Upper lobe of left lung (tissue), 6 donors: ENCODE measurements around the gene PHF21A. TPM values are rescaled to one million over a fixed set of nuclear protein-coding genes. Genes with fewer than 3 reads are reported as not detected.

Source experiments
- ATAC-seq, 2 donors: fragments of 200-7000 bp; cut with Tn5 transposase; one replicate each; pipeline ENCODE4 v1.9.1; 2022; ENCODE audit warnings: mild to moderate bottlenecking in 2 of 2, moderate library complexity in 2 of 2; ENCODE audit not compliant: low FRiP score in 2 of 2
- DNase-seq, 2 donors: peaks; one replicate each; pipeline ENCODE4 v3.0.0-alpha.2; 2019 to 2020
- H3K27ac ChIP-seq, 4 donors: fragments of 200-600 bp; sonication (generic); one replicate each; pipeline ENCODE4 v1.5.1; 2016 to 2019
- H3K27me3 ChIP-seq, 4 donors: fragments of 200-600 bp; sonication (generic); one replicate each; pipeline ENCODE4 v1.5.1; 2017 to 2019
- H3K36me3 ChIP-seq, 4 donors: fragments of 200-600 bp; sonication (generic); one replicate each; pipeline ENCODE4 v1.5.1; 2016 to 2019
- H3K4me1 ChIP-seq, 4 donors: fragments of 200-600 bp; sonication (generic); one replicate each; pipeline ENCODE4 v1.5.1; 2018 to 2019
- H3K4me3 ChIP-seq, 4 donors: fragments of 200-600 bp; sonication (generic); one replicate each; pipeline ENCODE4 v1.5.1; 2017 to 2019; ENCODE audit warnings: mild to moderate bottlenecking in 2 of 4, moderate library complexity in 1 of 4
- H3K9me3 ChIP-seq, 4 donors: fragments of 200-600 bp; sonication (generic); one replicate each; pipeline ENCODE4 v1.5.1; 2018 to 2019
- CTCF ChIP-seq, 6 experiments: fragments of 450-650 bp in 4 of 6; fragments of 200-600 bp in 2 of 6; sonication (generic) in 2 of 6; IDR thresholded peaks; one replicate each; pipeline ENCODE4 v1.5.1; 2016 to 2019; ENCODE audit warnings: antibody characterized with exemption in 6 of 6
- EP300 ChIP-seq, 4 donors: sonication (generic); formaldehyde crosslinking; IDR thresholded peaks; one replicate each; pipeline ENCODE4 v1.5.1; 2017; ENCODE audit warnings: antibody characterized with exemption in 4 of 4, control low read depth in 2 of 4
- POLR2A ChIP-seq, 4 donors: fragments of 450-650 bp; IDR thresholded peaks; one replicate each; pipeline ENCODE4 v1.5.1; 2016 to 2017; ENCODE audit warnings: antibody characterized with exemption in 4 of 4, mild to moderate bottlenecking in 2 of 4
- POLR2AphosphoS5 ChIP-seq, 2 donors: sonication (generic); formaldehyde crosslinking; IDR thresholded peaks; one replicate each; pipeline ENCODE4 v1.5.1; 2017; ENCODE audit warnings: antibody characterized with exemption in 2 of 2
- WGBS, 2 donors: methylation state at CpG; one replicate each; pipeline ENCODE4 v1.1.5; 2017 to 2018; 5-methylcytosine and 5-hydroxymethylcytosine counted together
- total RNA-seq, 6 donors: library from RNA; depleted of rRNA in 4 of 6; stranded (reverse); fragments of >200 nt in 4 of 6; gene quantifications; one replicate each; pipeline versions ENCODE4 v1.1.0 to v1.2.1, GENCODE V29; 2016 to 2021
- donor health status: DM: no; HTN: no; CAD: no; lungs with moderate emphysema.
- donor health status: DM: no; HTN: yes; CAD: no; lungs with severe emphysema.

PHF21A gene
- total RNA-seq, 6 donors from 2014 or later = 21.1 to 99.5 (median 52.2) TPM

GRCh38 chr11:46106530-46107407 is 14.5 kb downstream of the PHF21A start:
- H3K27ac ChIP-seq = no peak overlapping the region
- no peaks in the 10 kb centered on the region for H3K27me3 ChIP-seq
- no peak for TF ChIP-seq POLR2A (IDR thresholded peaks at IDR 0.05)
- no peak for TF ChIP-seq POLR2AphosphoS5 (IDR thresholded peaks at IDR 0.05)
- no peak for TF ChIP-seq EP300 (IDR thresholded peaks at IDR 0.05)
- TF ChIP-seq CTCF (IDR thresholded peaks at IDR 0.05) = no peak
- ATAC-seq = no peak
- 39 to 44% methylated on average over 5 of the region's 5 CpGs for WGBS, 2 donors
- H3K36me3 ChIP-seq = no peaks in the 10 kb centered on the region
- peaks cover 13 to 33% (median 18%) of the 10 kb centered on the region in 4 donors for H3K4me1 ChIP-seq
- no peak for DNase-seq
- H3K9me3 ChIP-seq = no peaks in the 10 kb centered on the region
- no peak overlapping the region for H3K4me3 ChIP-seq

- no peaks in the 10 kb centered on the region for H3K36me3 ChIP-seq
- H3K9me3 ChIP-seq = no peaks in the 10 kb centered on the region
- H3K27me3 ChIP-seq = no peaks in the 10 kb centered on the region
- ATAC-seq (no peak), DNase-seq (no peak)
- no peak overlapping the region for H3K4me3 ChIP-seq
- no peak for TF ChIP-seq POLR2A (IDR thresholded peaks at IDR 0.05)
- 76 to 78% methylated on average over 2 of the region's 2 CpGs for WGBS, 2 donors
- H3K4me1 ChIP-seq = peaks cover 15 to 42% (median 23%) of the 10 kb centered on the region in 4 donors
- H3K27ac ChIP-seq = no peak overlapping the region
These were observed 15.3 kb downstream of the PHF21A start for GRCh38 chr11:46105926-46106325.

- Histone ChIP-seq H3K27me3 (no peaks in the 10 kb centered on the region), H3K36me3 (no peaks in the 10 kb centered on the region), H3K27ac (no peak overlapping the region), H3K4me1 (peaks cover 23 to 49% (median 30%) of the 10 kb centered on the region in 4 donors), H3K9me3 (no peaks in the 10 kb centered on the region), H3K4me3 (no peak overlapping the region)
- DNase-seq (no peak), ATAC-seq (no peak)
- TF ChIP-seq POLR2AphosphoS5 (IDR thresholded peaks at IDR 0.05) (no peak), POLR2A (IDR thresholded peaks at IDR 0.05) (no peak), CTCF (IDR thresholded peaks at IDR 0.05) (no peak), EP300 (IDR thresholded peaks at IDR 0.05) (no peak)
- 55 to 59% methylated on average over 6 of the region's 6 CpGs for WGBS, 2 donors
These were observed 16.1 kb downstream of the PHF21A start for GRCh38 chr11:46105134-46105628.

GRCh38 chr11:46102843-46103242 is 18.4 kb downstream of the PHF21A start:
- Histone ChIP-seq H3K9me3 (no peaks in the 10 kb centered on the region), H3K4me1 (peaks cover 34 to 68% (median 41%) of the 10 kb centered on the region in 4 donors), H3K27ac (no peak overlapping the region), H3K4me3 (no peak overlapping the region), H3K36me3 (no peaks in the 10 kb centered on the region), H3K27me3 (no peaks in the 10 kb centered on the region)
- TF ChIP-seq CTCF (IDR thresholded peaks at IDR 0.05) (no peak), POLR2AphosphoS5 (IDR thresholded peaks at IDR 0.05) (no peak), POLR2A (IDR thresholded peaks at IDR 0.05) (no peak), EP300 (IDR thresholded peaks at IDR 0.05) (no peak)
- DNase-seq (no peak), ATAC-seq (no peak)
- WGBS, 2 donors = 88 to 91% methylated on average over 6 of the region's 6 CpGs

- no peak for ATAC-seq
- H3K4me1 ChIP-seq = peaks cover 27 to 51% (median 32%) of the 10 kb centered on the region in 4 donors
These were observed 20.6 kb downstream of the PHF21A start for GRCh38 chr11:46100670-46101069.

More at GRCh38 chr11:46100670-46101069, 20.6 kb downstream of the PHF21A start:
- 67 to 76% methylated on average over 3 of the region's 3 CpGs for WGBS, 2 donors
- no peaks in the 10 kb centered on the region for H3K27me3 ChIP-seq
- no peak for DNase-seq
- TF ChIP-seq EP300 (IDR thresholded peaks at IDR 0.05) (no peak), POLR2AphosphoS5 (IDR thresholded peaks at IDR 0.05) (no peak), CTCF (IDR thresholded peaks at IDR 0.05) (no peak)
- H3K27ac ChIP-seq = peak overlapping the region in 1 of 4 donors; percentile 52
- H3K9me3 ChIP-seq = no peaks in the 10 kb centered on the region
- no peaks in the 10 kb centered on the region for H3K36me3 ChIP-seq
- no peak overlapping the region for H3K4me3 ChIP-seq
